ENCODE data around the gene FAM83G. TPM values are rescaled to one million over a fixed set of nuclear protein-coding genes. Genes with fewer than 3 reads are reported as not detected.
"Not testable (repeated sequence)": the region's sequence is repeated elsewhere in the genome, so short reads cannot be mapped to it uniquely, and the experiment has no call there.

Gene FAM83G
- total RNA-seq, 5 donors from 2014 or later (not counting 1 experiment from before 2014, with no cell fraction given) = 4.9 to 23.3 (median 20.8) TPM

GRCh38 chr17:19032377-19032988 is 27.9 kb upstream of the FAM83G start:
- H3K36me3 ChIP-seq (ENCODE audit: control insufficient read depth in 2 of 2, extremely low read depth in 1 of 2, insufficient read depth in 1 of 2, low read length in 1 of 2); CTCF ChIA-PET; H3K27ac ChIP-seq (ENCODE audit: low read length); H3K4me3 Mint-ChIP-seq; POLR2A ChIA-PET; H3K4me1 Mint-ChIP-seq; H3K27me3 ChIP-seq (replicated peaks in 1 of 2; ENCODE audit: control insufficient read depth in 2 of 2, extremely low read depth in 1 of 2, insufficient read depth in 2 of 2, low read length in 1 of 2); H3K36me3 Mint-ChIP-seq; H3K9me3 ChIP-seq; H3K9me3 Mint-ChIP-seq; H3K4me3 ChIP-seq (ENCODE audit: control insufficient read depth in 1 of 2, extremely low read depth in 1 of 2, low read length in 1 of 2); H3K27ac Mint-ChIP-seq; H3K27me3 Mint-ChIP-seq; DNase-seq; H3K4me1 ChIP-seq (ENCODE audit: control insufficient read depth in 1 of 2, extremely low read depth in 1 of 2, insufficient read depth in 2 of 2, low read length in 2 of 2): not testable (repeated sequence)
- peak; percentile 90 to 96 (median 95) for ATAC-seq (replicated peaks in 1 of 4)
- no CpG with 5 or more reads among the region's 24 CpGs for WGBS (ENCODE audit: insufficient coverage)

GRCh38 chr17:19031729-19032128 is 27.2 kb upstream of the FAM83G start:
- H3K27ac ChIP-seq (ENCODE audit: low read length); H3K4me1 Mint-ChIP-seq; POLR2A ChIA-PET; H3K9me3 ChIP-seq; H3K9me3 Mint-ChIP-seq; H3K4me1 ChIP-seq (ENCODE audit: control insufficient read depth in 1 of 2, extremely low read depth in 1 of 2, insufficient read depth in 2 of 2, low read length in 2 of 2); H3K4me3 Mint-ChIP-seq; H3K36me3 ChIP-seq (ENCODE audit: control insufficient read depth in 2 of 2, extremely low read depth in 1 of 2, insufficient read depth in 1 of 2, low read length in 1 of 2); H3K27ac Mint-ChIP-seq; H3K27me3 Mint-ChIP-seq; H3K36me3 Mint-ChIP-seq; H3K4me3 ChIP-seq (ENCODE audit: control insufficient read depth in 1 of 2, extremely low read depth in 1 of 2, low read length in 1 of 2); H3K27me3 ChIP-seq (replicated peaks in 1 of 2; ENCODE audit: control insufficient read depth in 2 of 2, extremely low read depth in 1 of 2, insufficient read depth in 2 of 2, low read length in 1 of 2); CTCF ChIA-PET: not testable (repeated sequence)
- ATAC-seq (replicated peaks in 1 of 4) (peak; percentile 36 to 72 (median 57)), DNase-seq (peak in 19 of 35 experiments; percentile 2 to 52 (median 21))
- WGBS (ENCODE audit: insufficient coverage) = no CpG with 5 or more reads among the region's 4 CpGs

GRCh38 chr17:19030771-19031449 is 26.3 kb upstream of the FAM83G start:
- not testable (repeated sequence) for H3K9me3 ChIP-seq, H3K4me1 Mint-ChIP-seq

GRCh38 chr17:19029740-19030139 is 25.2 kb upstream of the FAM83G start:
- ATAC-seq (replicated peaks in 1 of 4); H3K9me3 Mint-ChIP-seq; H3K4me1 ChIP-seq (ENCODE audit: control insufficient read depth in 1 of 2, extremely low read depth in 1 of 2, insufficient read depth in 2 of 2, low read length in 2 of 2); POLR2A ChIA-PET; H3K4me1 Mint-ChIP-seq; H3K27ac Mint-ChIP-seq; H3K9me3 ChIP-seq; H3K27me3 Mint-ChIP-seq; CTCF ChIA-PET; DNase-seq; H3K36me3 Mint-ChIP-seq; H3K4me3 Mint-ChIP-seq; H3K27me3 ChIP-seq (replicated peaks in 1 of 2; ENCODE audit: control insufficient read depth in 2 of 2, extremely low read depth in 1 of 2, insufficient read depth in 2 of 2, low read length in 1 of 2); H3K27ac ChIP-seq (ENCODE audit: low read length); H3K4me3 ChIP-seq (ENCODE audit: control insufficient read depth in 1 of 2, extremely low read depth in 1 of 2, low read length in 1 of 2); H3K36me3 ChIP-seq (ENCODE audit: control insufficient read depth in 2 of 2, extremely low read depth in 1 of 2, insufficient read depth in 1 of 2, low read length in 1 of 2): not testable (repeated sequence)
- WGBS (ENCODE audit: insufficient coverage) = no CpG with 5 or more reads among the region's 5 CpGs

More at GRCh38 chr17:19030771-19031449, 26.3 kb upstream of the FAM83G start:
- H3K4me3 Mint-ChIP-seq; H3K27ac ChIP-seq (ENCODE audit: low read length); H3K4me1 ChIP-seq (ENCODE audit: control insufficient read depth in 1 of 2, extremely low read depth in 1 of 2, insufficient read depth in 2 of 2, low read length in 2 of 2); DNase-seq; H3K9me3 Mint-ChIP-seq; H3K27ac Mint-ChIP-seq; POLR2A ChIA-PET; ATAC-seq (replicated peaks in 1 of 4); H3K27me3 ChIP-seq (replicated peaks in 1 of 2; ENCODE audit: control insufficient read depth in 2 of 2, extremely low read depth in 1 of 2, insufficient read depth in 2 of 2, low read length in 1 of 2); H3K36me3 ChIP-seq (ENCODE audit: control insufficient read depth in 2 of 2, extremely low read depth in 1 of 2, insufficient read depth in 1 of 2, low read length in 1 of 2); H3K4me3 ChIP-seq (ENCODE audit: control insufficient read depth in 1 of 2, extremely low read depth in 1 of 2, low read length in 1 of 2); CTCF ChIA-PET; H3K27me3 Mint-ChIP-seq; H3K36me3 Mint-ChIP-seq: not testable (repeated sequence)
- no CpG with 5 or more reads among the region's 5 CpGs for WGBS (ENCODE audit: insufficient coverage)

- no CpG with 5 or more reads among the region's 11 CpGs for WGBS (ENCODE audit: insufficient coverage)
- DNase-seq; H3K9me3 Mint-ChIP-seq; ATAC-seq (replicated peaks in 1 of 4); H3K27me3 ChIP-seq (replicated peaks in 1 of 2; ENCODE audit: control insufficient read depth in 2 of 2, extremely low read depth in 1 of 2, insufficient read depth in 2 of 2, low read length in 1 of 2); CTCF ChIA-PET; H3K36me3 ChIP-seq (ENCODE audit: control insufficient read depth in 2 of 2, extremely low read depth in 1 of 2, insufficient read depth in 1 of 2, low read length in 1 of 2); H3K27me3 Mint-ChIP-seq; H3K27ac ChIP-seq (ENCODE audit: low read length); H3K9me3 ChIP-seq; H3K27ac Mint-ChIP-seq; POLR2A ChIA-PET; H3K36me3 Mint-ChIP-seq; H3K4me3 ChIP-seq (ENCODE audit: control insufficient read depth in 1 of 2, extremely low read depth in 1 of 2, low read length in 1 of 2); H3K4me3 Mint-ChIP-seq: not testable (repeated sequence)
- peaks cover 13 to 16% (median 14%) of the 10 kb centered on the region in 3 donors for H3K4me1 Mint-ChIP-seq
- H3K4me1 ChIP-seq (ENCODE audit: control insufficient read depth in 1 of 2, extremely low read depth in 1 of 2, insufficient read depth in 2 of 2, low read length in 2 of 2) = peaks cover 11 to 14% of the 10 kb centered on the region in 2 experiments
These were observed 24.1 kb upstream of the FAM83G start for GRCh38 chr17:19028671-19029070.

- H3K36me3 ChIP-seq (ENCODE audit: control insufficient read depth in 2 of 2, extremely low read depth in 1 of 2, insufficient read depth in 1 of 2, low read length in 1 of 2) = peaks cover 15 to 36% of the 10 kb centered on the region in 2 donors
- no peaks in the 10 kb centered on the region for H3K9me3 ChIP-seq
- H3K4me1 ChIP-seq (ENCODE audit: control insufficient read depth in 1 of 2, extremely low read depth in 1 of 2, insufficient read depth in 2 of 2, low read length in 2 of 2) = peaks cover 13 to 24% of the 10 kb centered on the region in 2 experiments
- POLR2A ChIA-PET = no interaction called here
- peak in 7 of 35 experiments; percentile 14 to 35 (median 27) for DNase-seq
- no peaks in the 10 kb centered on the region for H3K27me3 ChIP-seq (replicated peaks in 1 of 2; ENCODE audit: control insufficient read depth in 2 of 2, extremely low read depth in 1 of 2, insufficient read depth in 2 of 2, low read length in 1 of 2)
- H3K4me3 Mint-ChIP-seq = peak overlapping the region in 2 of 3 donors; percentile 3 to 61
- H3K4me3 ChIP-seq (ENCODE audit: control insufficient read depth in 1 of 2, extremely low read depth in 1 of 2, low read length in 1 of 2) = peak overlapping the region in 1 of 2 donors; percentile 2
- H3K27me3 Mint-ChIP-seq = no peaks in the 10 kb centered on the region
- WGBS (ENCODE audit: insufficient coverage) = 47% methylated on average over 12 of the region's 22 CpGs
- CTCF ChIA-PET = interaction anchor here in 1 of 2 donors (0.6 to 0.8 kb wide), 2 partner anchors 22 to 231 kb away, joined by 3 read pairs; no protein-coding TSS in a partner anchor
- peaks cover 19% of the 10 kb centered on the region for H3K36me3 Mint-ChIP-seq
- H3K27ac Mint-ChIP-seq = peak overlapping the region; percentile 81 to 87
- ATAC-seq (replicated peaks in 1 of 4) = peak; percentile 66 to 76 (median 72)
- H3K9me3 Mint-ChIP-seq = no peaks in the 10 kb centered on the region
- H3K27ac ChIP-seq (ENCODE audit: low read length) = peak overlapping the region; percentile 18
- H3K4me1 Mint-ChIP-seq = peaks cover 14 to 30% (median 19%) of the 10 kb centered on the region in 3 donors
These were observed 19.8 kb upstream of the FAM83G start for GRCh38 chr17:19024101-19025078.
